ENCODE results near the gene CCSER1.

CCSER1 gene

DNA sequence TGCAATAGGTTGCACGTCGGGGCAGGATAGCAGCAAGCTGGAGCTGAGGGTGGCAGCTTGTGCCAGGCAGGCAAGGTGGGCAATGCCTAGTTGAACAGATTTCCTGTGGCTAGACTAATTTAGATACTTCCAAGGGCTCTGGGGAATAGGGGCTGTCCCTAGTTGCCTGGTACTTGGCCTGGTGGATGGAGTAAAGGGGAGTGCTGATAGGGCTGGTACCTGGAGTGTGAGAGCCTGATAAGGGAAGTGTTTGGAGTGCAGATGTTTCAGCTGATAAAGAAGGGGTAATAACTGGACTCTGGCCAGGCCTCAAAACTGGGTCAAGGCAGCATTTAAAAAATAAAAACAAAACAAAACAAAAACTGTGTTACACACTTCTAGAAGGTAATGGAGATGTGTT, 665.5 kb downstream of the CCSER1 start:
- Histone ChIP-seq H3K36me3 (ENCODE audit: control insufficient read depth, low read length) (no peaks in the 10 kb centered on the region), H3K27me3 (ENCODE audit: control insufficient read depth, low read length) (no peaks in the 10 kb centered on the region), H3K4me3 (ENCODE audit: low read length) (no peak overlapping the region), H3K9me2 (replicated peaks; ENCODE audit: control insufficient read depth, low read length) (no peaks in the 10 kb centered on the region), H3F3A (ENCODE audit: control insufficient read depth, insufficient read depth) (no peaks in the 10 kb centered on the region), H4K20me1 (ENCODE audit: control insufficient read depth, insufficient read depth, low read depth, low read length) (no peaks in the 10 kb centered on the region), H3K27ac (ENCODE audit: low read depth, low read length) (no peak overlapping the region), H3K4me2 (ENCODE audit: low read length) (no peak overlapping the region), H3K4me1 (ENCODE audit: control insufficient read depth, low read length) (no peaks in the 10 kb centered on the region), H3K79me2 (ENCODE audit: control insufficient read depth, low read length) (no peaks in the 10 kb centered on the region), H3K9me3 (ENCODE audit: control insufficient read depth, insufficient read depth, low read length) (no peaks in the 10 kb centered on the region)
- TF ChIP-seq CTCF (IDR thresholded peaks at IDR 0.05; ENCODE audit: low read depth, low read length, poor library complexity, severe bottlenecking) = no peak

DNA sequence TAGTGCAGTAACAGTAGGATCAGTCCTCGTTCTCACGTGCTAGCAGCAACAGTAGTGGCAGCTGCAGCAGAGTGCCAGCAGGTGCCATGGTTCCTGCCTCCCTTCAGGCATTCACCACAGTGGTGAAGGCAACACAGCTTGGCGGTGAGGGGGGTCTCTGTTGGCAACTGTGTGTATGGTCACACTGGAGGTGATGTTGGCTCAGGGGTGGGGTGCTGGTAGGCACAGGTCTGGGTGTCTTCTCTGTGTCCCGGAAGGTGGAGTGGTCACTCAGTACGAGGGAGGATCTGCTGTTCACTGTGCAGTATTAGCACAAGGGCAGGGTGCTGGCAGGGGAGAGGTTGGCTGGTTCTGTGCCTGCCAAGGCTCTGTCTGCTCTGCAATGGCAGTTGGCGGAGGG, 671.8 kb downstream of the CCSER1 start:
- H4K20me1 ChIP-seq (ENCODE audit: control insufficient read depth, insufficient read depth, low read depth, low read length) = no peaks in the 10 kb centered on the region
- no peak overlapping the region for H3K27ac ChIP-seq (ENCODE audit: low read depth, low read length)
- H3F3A ChIP-seq (ENCODE audit: control insufficient read depth, insufficient read depth) = no peaks in the 10 kb centered on the region
- H3K79me2 ChIP-seq (ENCODE audit: control insufficient read depth, low read length) = no peaks in the 10 kb centered on the region
- H3K4me1 ChIP-seq (ENCODE audit: control insufficient read depth, low read length) = no peaks in the 10 kb centered on the region
- no peaks in the 10 kb centered on the region for H3K27me3 ChIP-seq (ENCODE audit: control insufficient read depth, low read length)
- TF ChIP-seq EZH2phosphoT487 (IDR thresholded peaks at IDR 0.05; ENCODE audit: borderline replicate concordance, low read length) (no peak), CTCF (IDR thresholded peaks at IDR 0.05; ENCODE audit: low read depth, low read length, poor library complexity, severe bottlenecking) (no peak)
- H3K36me3 ChIP-seq (ENCODE audit: control insufficient read depth, low read length) = no peaks in the 10 kb centered on the region
- no peak overlapping the region for H3K4me3 ChIP-seq (ENCODE audit: low read length)
- no peaks in the 10 kb centered on the region for H3K9me2 ChIP-seq (replicated peaks; ENCODE audit: control insufficient read depth, low read length)
- H3K4me2 ChIP-seq (ENCODE audit: low read length) = no peak overlapping the region
- no peaks in the 10 kb centered on the region; the same call in 1 of the 2 replicates for H3K9me3 ChIP-seq (ENCODE audit: control insufficient read depth, insufficient read depth, low read length)

GRCh38 chr4:90799895-90800294, 672.7 kb downstream of the CCSER1 start:
- Histone ChIP-seq H3F3A (ENCODE audit: control insufficient read depth, insufficient read depth) (no peaks in the 10 kb centered on the region), H3K9me3 (ENCODE audit: control insufficient read depth, insufficient read depth, low read length) (no peaks in the 10 kb centered on the region; the same call in 1 of the 2 replicates), H3K4me3 (ENCODE audit: low read length) (no peak overlapping the region), H3K27ac (ENCODE audit: low read depth, low read length) (no peak overlapping the region), H3K36me3 (ENCODE audit: control insufficient read depth, low read length) (no peaks in the 10 kb centered on the region), H3K27me3 (ENCODE audit: control insufficient read depth, low read length) (no peaks in the 10 kb centered on the region), H3K4me2 (ENCODE audit: low read length) (no peak overlapping the region), H4K20me1 (ENCODE audit: control insufficient read depth, insufficient read depth, low read depth, low read length) (no peaks in the 10 kb centered on the region), H3K79me2 (ENCODE audit: control insufficient read depth, low read length) (no peaks in the 10 kb centered on the region), H3K4me1 (ENCODE audit: control insufficient read depth, low read length) (no peaks in the 10 kb centered on the region), H3K9me2 (replicated peaks; ENCODE audit: control insufficient read depth, low read length) (no peaks in the 10 kb centered on the region)
- TF ChIP-seq EZH2phosphoT487 (IDR thresholded peaks at IDR 0.05; ENCODE audit: borderline replicate concordance, low read length) (no peak), CTCF (IDR thresholded peaks at IDR 0.05; ENCODE audit: low read depth, low read length, poor library complexity, severe bottlenecking) (no peak)

GRCh38 chr4:90815569-90815968, 688.4 kb downstream of the CCSER1 start:
- no peak overlapping the region for H3K4me2 ChIP-seq (ENCODE audit: low read length)
- no peak overlapping the region for H3K27ac ChIP-seq (ENCODE audit: low read depth, low read length)
- H3F3A ChIP-seq (ENCODE audit: control insufficient read depth, insufficient read depth) = no peaks in the 10 kb centered on the region
- no peaks in the 10 kb centered on the region for H3K4me1 ChIP-seq (ENCODE audit: control insufficient read depth, low read length)
- no peaks in the 10 kb centered on the region for H3K36me3 ChIP-seq (ENCODE audit: control insufficient read depth, low read length)
- H4K20me1 ChIP-seq (ENCODE audit: control insufficient read depth, insufficient read depth, low read depth, low read length) = no peaks in the 10 kb centered on the region
- no peaks in the 10 kb centered on the region for H3K9me3 ChIP-seq (ENCODE audit: control insufficient read depth, insufficient read depth, low read length)
- no peaks in the 10 kb centered on the region for H3K9me2 ChIP-seq (replicated peaks; ENCODE audit: control insufficient read depth, low read length)
- no peaks in the 10 kb centered on the region for H3K79me2 ChIP-seq (ENCODE audit: control insufficient read depth, low read length)
- H3K27me3 ChIP-seq (ENCODE audit: control insufficient read depth, low read length) = no peaks in the 10 kb centered on the region
- TF ChIP-seq CTCF (IDR thresholded peaks at IDR 0.05; ENCODE audit: low read depth, low read length, poor library complexity, severe bottlenecking) = no peak
- no peak overlapping the region for H3K4me3 ChIP-seq (ENCODE audit: low read length)
